GM19240 (cell line): ENCODE measurements around the gene INSL4.

Experiments
- DNase-seq: peaks from one replicate; pipeline ENCODE4 v3.0.0; 2011; ENCODE audit warnings: low spot score; ENCODE audit not compliant: insufficient read length

The INSL4 gene

GRCh38 chr9:5231212-5231611 lies at the start of gene INSL4:
Gene INSL4 (plus strand): TSS chr9:5231419. CDS start chr9:5231524, 105 bp downstream.
- no peak for DNase-seq

DNA sequence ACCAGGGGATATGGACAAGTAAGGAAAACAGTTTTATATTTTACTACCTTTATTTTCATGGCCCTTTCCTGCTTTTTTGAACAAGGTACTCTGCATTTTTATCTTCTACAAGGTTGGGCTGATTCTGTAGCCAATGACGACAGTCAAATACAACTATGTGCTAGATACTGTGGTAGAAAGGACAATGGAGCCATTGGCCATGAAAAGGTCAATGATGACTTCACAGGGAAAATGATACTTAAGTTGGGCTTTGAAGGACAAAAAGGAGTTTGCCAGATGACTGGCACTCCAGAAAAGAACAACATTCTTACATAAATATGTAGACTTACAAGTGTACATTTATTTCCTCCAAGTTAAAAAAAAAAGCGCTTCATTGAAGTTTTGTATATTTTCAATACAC lies 46.4 kb upstream of the INSL4 start:
- DNase-seq, result no peak

- DNase-seq, result no peak
Observed at GRCh38 chr9:5185220-5185840, 45.9 kb upstream of the INSL4 start, which contains the start of gene INSL6. Gene INSL6 (minus strand): TSS chr9:5185639. CDS start chr9:5185602, 37 bp downstream.

DNA sequence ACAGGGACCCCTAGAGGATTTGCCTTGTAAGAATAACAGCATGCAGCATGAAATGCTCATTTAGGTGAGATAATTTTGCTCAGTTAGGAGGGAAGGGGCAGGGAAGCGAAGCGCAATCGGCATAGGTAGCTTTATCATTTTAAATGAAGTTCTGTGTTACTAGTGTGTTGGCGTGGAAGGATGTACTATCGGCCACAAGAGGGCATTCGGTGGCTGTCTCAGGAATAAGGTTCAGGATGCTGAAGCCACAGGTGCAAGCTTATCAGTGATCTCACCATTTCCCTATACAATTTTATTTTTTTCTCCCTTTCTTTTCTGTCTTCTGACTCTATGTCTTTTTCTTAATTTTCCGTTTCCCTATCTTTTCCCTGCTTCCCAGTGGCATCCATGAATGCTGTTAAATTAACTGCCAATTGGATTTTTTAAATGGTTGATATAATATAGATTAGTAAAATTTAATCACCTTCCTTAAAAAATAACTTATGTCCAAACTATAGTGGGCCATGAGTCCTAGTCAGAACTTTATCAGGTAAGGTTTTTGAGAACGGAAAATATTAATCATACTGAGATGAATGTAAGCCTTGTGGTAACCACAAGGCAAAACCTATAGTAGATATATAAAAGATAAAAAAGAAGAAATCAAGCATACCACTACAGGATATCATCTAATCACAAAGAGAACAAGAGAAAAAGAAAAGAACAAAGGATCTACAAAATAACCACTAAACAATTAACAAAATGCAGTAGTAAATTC lies 44.6 kb upstream of the INSL4 start:
- peak; percentile 15 for DNase-seq

- DNase-seq, result no peak
Observed at GRCh38 chr9:5188060-5188984, 42.9 kb upstream of the INSL4 start.

DNA sequence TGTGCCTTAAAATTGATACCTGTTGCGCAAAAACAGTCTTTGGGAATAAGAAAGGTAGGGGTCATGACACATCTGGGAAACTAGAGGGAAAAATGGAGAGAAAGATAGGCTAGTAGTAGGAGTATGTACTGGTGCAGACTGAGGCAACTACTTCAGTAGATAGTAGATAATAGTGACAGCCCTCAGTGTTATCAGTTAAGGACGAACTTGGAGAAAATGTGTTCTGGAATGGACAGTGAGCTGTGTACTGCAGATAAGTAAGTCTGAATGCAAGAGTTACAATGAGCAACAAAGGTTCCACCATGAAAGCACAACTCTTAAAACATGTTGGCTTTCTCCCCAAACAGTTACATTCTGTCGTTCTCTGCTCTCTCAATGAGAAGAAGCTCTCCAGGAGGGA lies 39.2 kb upstream of the INSL4 start:
- DNase-seq, result no peak

DNA sequence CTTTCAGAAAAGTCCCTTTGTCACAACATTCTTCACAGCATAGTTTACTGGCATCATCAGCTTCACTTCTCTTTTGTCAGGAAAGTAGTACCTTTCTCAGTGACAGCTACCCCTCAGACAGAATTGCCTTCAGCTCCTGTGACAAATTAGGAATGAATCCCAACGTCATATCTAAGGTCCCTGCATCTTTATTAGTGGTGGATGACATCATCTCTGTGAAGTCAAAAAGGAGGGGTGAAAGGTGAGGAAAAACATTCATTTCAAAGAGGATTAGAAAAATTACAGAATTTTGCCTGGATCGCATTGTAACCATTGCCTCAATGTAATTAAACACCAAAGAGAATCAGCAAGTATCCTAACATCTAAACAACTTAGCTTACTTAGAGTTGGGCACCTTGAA lies 37.9 kb upstream of the INSL4 start:
- no peak for DNase-seq

- no peak for DNase-seq
Observed at GRCh38 chr9:5195463-5195862, 35.8 kb upstream of the INSL4 start.

DNA sequence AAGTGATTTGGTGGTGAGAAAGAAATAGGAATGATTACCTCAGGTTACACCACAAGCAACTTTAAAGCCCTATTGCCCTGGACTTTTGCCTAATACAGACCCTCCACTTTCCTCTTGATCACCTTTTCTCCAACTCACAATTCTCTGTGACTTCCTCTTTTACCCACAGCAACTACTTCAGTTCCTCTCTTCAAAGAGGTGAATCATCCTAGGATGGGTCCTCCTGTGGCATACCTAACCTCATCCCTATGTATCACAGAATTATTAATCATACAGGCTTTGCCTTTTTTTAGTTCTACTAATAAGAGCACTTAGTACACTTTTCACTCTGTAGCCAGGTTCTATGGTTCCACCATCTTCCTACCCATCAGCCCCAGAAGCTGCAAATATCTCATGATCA lies 26.1 kb upstream of the INSL4 start:
- DNase-seq, result no peak

DNA sequence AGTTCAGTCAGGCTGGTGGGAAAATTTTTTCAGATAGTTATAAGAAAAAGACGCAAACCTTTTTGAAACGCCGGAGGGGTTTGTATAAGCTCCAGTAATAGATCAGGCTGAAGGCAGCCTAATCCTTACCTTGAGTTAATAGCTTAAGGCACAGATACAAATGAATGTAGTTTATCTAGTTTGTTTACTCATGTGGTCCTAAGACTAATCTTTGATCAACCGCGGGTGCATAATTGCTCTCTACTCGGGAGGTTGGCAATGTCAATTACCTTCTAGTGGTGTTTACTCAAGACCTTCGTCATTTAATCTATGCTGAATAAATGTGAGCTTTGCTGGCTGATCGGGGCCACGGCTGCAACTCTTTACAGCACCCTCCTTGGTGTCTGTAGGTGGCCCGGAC lies 665 bp upstream of the INSL4 start:
- DNase-seq, result no peak

DNA sequence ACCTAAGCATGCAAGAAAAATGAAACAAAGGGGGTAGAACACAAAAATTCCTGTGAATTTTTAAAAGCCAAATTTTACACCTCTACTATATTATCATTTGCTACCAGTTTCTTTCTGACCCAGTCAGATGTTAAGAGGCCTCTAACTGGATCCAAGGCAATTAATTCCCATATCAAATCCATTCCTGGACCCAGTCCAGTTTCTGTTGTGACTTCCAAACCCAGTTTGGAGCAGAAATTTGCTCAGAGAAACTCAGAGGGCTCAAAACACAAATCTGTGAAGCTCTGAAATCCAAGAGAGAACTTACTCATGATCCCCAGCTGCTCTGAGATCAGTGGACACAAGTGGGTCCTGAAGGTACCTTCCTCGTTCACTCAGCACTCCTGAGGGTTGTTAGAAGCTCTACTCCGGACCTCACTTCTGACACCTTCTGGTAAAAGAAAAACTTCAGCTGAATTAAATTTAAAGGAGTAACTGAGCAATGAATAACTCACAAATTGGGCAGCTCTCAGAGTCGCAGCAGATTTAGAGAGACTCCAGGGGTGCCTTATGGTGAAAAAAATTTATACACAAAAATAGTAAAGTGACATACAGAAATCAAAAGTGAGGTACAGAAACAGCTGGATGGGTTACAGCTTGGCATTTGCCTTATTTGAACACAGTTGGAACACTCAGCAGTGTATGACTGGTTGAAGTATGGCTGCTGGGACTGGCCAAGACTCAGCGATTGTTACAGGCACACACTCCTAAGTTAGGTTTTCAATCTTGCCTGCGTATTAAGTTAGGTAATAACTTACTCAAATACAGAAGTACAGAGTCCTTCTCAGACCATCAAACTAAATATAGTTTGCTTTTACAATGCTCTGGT lies 32.4 kb downstream of the INSL4 start:
- no peak for DNase-seq

- no peak for DNase-seq
Observed at GRCh38 chr9:5264219-5264595, 33.0 kb downstream of the INSL4 start.

DNA sequence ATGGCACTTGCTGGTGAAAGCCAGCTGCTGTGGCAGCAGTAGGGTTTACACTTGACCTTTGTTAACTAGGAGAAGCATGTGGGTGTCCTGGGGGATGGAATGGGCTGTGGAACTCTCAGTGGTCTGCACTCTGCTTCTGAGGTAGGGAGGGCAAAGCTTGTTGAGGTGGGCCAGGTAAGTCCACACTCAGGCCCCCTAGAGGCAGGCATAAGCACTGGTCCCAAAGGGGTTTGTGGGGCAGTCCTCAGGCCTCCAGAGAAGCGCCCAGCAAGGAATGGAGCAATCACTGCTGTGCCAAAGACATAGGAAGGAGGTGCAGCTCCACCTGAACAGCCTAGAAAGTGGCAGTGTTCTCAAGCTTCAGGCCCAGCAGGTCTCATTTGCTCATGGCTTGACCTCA lies 34.7 kb downstream of the INSL4 start:
- no peak for DNase-seq

GRCh38 chr9:5269249-5269715 lies 38.1 kb downstream of the INSL4 start:
- no peak for DNase-seq

DNA sequence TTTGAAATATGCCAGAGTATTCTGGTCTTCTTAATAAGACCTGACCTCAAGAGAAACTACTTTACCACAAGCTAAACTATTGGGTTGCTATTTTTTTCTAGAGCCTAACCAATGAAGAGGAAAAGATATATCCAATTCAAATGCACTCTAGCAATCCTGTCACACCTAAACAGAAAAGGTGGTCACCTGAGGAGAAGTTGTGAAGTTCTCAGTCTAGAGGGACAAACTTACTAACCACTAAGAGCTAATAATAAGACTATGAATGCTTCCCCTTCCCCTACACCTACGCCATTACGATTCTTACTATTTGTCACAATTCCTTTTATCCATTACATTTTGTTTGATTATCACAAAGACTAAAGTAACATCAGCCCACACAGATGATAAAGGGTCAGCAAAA lies 43.6 kb downstream of the INSL4 start:
- no peak for DNase-seq

DNA sequence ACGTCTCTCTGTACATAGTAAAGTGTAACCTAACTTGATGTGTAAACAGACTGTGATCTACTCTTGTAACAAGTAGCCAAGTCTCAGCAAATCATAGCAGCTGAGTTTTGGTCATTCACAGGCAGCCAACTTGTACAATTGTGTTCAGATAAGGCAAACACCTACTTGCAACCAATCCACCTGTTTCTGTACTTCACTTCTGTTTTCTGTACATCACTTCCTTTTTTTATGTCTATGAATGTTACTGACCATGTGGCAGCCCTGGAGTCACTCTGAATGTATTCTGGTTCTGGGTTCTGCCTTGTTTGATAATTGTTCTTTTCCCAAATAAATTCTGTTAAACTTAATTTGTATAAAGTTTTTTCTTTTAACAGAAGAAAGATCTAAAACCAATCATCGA lies 47.3 kb downstream of the INSL4 start:
- no peak for DNase-seq
